ENCODE results near the gene NKTR.

NKTR gene

DNA sequence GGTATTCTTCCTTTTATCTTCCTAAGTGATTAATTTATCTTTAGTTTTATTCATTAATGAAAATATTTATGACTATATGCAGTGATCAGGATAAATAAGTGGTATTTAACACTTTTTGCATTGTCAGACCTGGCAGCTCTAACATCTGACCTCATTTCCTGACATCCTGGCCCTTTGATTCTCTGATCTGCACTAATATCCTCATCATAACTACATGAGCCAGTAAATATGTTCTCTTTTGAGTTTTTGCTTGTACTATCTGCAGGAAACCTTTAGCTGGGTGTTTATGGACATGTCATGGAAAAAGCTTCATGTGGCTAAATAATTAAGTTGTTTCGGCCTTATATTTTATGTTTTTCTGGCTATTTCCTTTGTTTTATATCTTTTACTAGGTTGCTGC, 10.5 kb downstream of the NKTR start:
- no peak for TF ChIP-seq ZNF274 (IDR thresholded peaks at IDR 0.05; ENCODE audit: low read depth, low read length)
- H3K4me3 ChIP-seq (ENCODE audit: low read length), result no peak overlapping the region

DNA sequence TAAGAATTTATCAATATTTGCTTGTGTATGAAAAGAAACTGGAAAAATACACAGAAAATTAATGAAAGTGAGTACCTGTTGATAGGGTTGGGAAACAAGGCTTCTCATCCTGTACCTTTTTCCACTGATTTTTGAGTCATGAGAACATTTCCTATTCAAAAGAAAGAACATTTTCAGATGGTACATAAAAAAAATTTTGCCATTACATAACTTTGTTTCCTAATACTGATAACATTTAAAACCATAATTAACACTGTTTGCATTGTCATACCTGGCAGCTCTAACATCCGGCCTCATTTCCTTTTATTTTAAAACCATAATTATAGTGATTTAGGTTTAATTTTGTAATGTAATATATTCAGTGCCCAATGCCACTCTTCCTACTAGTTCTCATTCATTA, 11.7 kb downstream of the NKTR start:
- H3K4me3 ChIP-seq (ENCODE audit: low read length), result no peak overlapping the region
- TF ChIP-seq ZNF274 (IDR thresholded peaks at IDR 0.05; ENCODE audit: low read depth, low read length), result no peak

DNA sequence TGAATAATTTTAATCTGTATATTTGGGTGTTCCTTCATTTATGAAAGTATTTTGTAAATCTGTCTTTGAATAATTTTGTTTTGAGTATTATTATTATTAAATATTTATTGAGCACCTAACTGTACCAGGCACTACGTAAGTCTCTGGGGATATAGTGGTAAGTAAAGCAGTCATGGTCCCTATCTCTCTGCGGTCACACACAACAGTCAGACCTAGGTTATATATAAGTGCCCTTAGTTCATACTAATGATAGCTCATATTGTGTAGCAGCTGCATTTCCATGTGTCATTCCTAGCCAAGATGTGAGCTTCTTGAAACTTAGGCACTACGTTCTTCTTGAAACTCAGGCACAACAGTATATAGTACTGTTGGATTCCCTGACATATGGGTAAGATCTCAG, 12.4 kb downstream of the NKTR start:
- H3K4me3 ChIP-seq (ENCODE audit: low read length), result no peak overlapping the region
- no peak for TF ChIP-seq ZNF274 (IDR thresholded peaks at IDR 0.05; ENCODE audit: low read depth, low read length)

DNA sequence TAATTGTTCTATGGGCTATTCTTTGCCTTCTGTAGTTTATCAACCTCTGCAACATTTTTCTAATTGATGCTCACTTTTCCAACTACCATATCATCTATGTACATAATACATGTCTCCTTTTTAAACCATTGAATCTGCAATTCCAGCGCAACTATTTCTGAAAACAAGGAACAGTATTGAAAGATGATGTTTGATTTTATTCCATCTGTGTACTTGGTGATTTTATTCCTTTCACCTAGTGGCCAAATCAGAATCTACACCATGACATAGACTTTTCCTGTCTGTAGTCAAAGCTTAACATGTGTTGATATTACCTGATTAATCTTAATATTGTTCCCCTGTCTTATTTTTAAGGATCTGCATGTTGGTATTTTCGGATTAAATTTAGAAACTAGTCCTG, 13.0 kb downstream of the NKTR start:
- H3K4me3 ChIP-seq (ENCODE audit: low read length), result no peak overlapping the region

GRCh38 chr3:42631620-42632019, 31.1 kb downstream of the NKTR start:
- TF ChIP-seq ZNF274 (IDR thresholded peaks at IDR 0.05; ENCODE audit: low read depth, low read length), result no peak
- no peak overlapping the region for H3K4me3 ChIP-seq (ENCODE audit: low read length)

More for the DNA sequence above, 13.0 kb downstream of the NKTR start:
- no peak for TF ChIP-seq ZNF274 (IDR thresholded peaks at IDR 0.05; ENCODE audit: low read depth, low read length)

- H3K4me3 ChIP-seq (ENCODE audit: low read length), result no peak overlapping the region
These were observed 31.7 kb downstream of the NKTR start for GRCh38 chr3:42632146-42632545.

GRCh38 chr3:42633544-42633943, 33.1 kb downstream of the NKTR start:
- H3K4me3 ChIP-seq (ENCODE audit: low read length), result no peak overlapping the region
- TF ChIP-seq ZNF274 (IDR thresholded peaks at IDR 0.05; ENCODE audit: low read depth, low read length), result no peak

More at GRCh38 chr3:42632146-42632545, 31.7 kb downstream of the NKTR start:
- no peak for TF ChIP-seq ZNF274 (IDR thresholded peaks at IDR 0.05; ENCODE audit: low read depth, low read length)

DNA sequence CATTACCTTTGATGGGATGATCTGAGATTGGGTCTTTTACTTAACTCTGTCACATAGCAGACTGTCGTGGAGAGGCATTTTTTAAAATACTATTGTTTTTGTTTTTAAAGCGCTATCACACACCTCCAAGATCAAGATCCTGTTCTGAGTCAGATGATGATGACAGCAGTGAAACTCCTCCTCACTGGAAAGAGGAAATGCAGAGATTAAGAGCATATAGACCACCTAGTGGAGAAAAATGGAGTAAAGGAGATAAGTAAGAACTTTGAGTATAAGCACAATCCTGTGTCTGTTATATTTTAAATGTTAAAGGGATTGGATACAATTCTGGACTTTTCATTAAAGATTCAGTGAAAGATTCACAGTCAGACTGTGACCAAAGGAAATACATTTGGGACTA, 34.6 kb downstream of the NKTR start:
- TF ChIP-seq ZNF274 (IDR thresholded peaks at IDR 0.05; ENCODE audit: low read depth, low read length), result no peak
- no peak overlapping the region for H3K4me3 ChIP-seq (ENCODE audit: low read length)

- no peak overlapping the region for H3K4me3 ChIP-seq (ENCODE audit: low read length)
- no peak for TF ChIP-seq ZNF274 (IDR thresholded peaks at IDR 0.05; ENCODE audit: low read depth, low read length)
These were observed 36.5 kb downstream of the NKTR start for GRCh38 chr3:42637001-42637400.

DNA sequence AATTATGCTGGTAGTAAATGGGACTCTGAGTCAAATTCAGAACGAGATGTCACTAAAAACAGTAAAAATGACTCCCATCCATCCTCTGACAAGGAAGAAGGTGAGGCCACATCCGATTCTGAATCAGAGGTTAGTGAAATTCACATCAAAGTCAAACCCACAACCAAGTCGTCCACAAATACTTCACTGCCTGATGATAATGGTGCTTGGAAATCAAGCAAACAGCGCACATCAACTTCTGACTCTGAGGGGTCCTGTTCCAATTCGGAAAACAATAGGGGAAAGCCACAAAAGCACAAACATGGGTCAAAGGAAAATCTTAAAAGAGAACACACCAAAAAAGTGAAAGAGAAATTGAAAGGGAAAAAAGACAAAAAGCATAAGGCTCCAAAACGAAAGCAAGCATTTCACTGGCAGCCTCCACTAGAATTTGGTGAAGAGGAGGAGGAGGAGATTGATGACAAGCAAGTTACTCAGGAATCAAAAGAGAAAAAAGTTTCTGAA, 37.9 kb downstream of the NKTR start:
- H3K4me3 ChIP-seq (ENCODE audit: low read length), result no peak overlapping the region
- TF ChIP-seq ZNF274 (IDR thresholded peaks at IDR 0.05; ENCODE audit: low read depth, low read length), result no peak

DNA sequence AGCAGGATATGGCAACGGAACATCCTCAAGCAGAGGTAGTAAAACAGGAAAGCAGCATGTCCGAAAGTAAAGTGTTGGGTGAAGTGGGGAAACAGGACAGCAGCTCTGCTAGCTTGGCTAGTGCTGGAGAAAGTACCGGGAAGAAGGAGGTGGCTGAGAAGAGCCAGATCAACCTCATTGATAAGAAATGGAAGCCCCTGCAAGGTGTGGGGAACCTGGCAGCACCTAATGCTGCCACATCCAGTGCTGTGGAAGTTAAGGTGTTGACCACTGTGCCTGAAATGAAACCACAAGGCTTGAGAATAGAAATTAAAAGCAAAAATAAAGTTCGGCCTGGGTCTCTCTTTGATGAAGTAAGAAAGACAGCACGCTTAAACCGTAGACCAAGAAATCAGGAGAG, 38.7 kb downstream of the NKTR start:
- TF ChIP-seq ZNF274 (IDR thresholded peaks at IDR 0.05; ENCODE audit: low read depth, low read length), result no peak
- H3K4me3 ChIP-seq (ENCODE audit: low read length), result no peak overlapping the region

DNA sequence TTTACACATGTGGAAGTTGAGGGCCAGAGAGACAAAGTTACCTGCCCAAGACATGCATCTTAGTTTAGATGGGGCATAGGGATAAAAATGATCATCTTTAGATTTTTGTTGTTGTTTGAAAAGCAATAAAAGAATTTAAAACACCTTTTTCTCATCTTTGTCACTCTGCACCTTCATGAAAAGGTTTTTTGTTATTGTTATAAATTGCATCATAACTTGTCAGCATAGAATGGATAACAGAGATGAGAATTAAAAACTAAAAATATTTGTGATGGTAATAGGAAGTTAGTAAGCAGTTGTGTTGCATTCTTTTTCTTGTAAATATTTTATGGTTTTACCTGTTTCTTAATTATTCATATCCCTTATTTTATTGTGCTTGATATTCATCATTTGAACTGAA, 39.6 kb downstream of the NKTR start:
- TF ChIP-seq ZNF274 (IDR thresholded peaks at IDR 0.05; ENCODE audit: low read depth, low read length), result no peak
- no peak overlapping the region for H3K4me3 ChIP-seq (ENCODE audit: low read length)

DNA sequence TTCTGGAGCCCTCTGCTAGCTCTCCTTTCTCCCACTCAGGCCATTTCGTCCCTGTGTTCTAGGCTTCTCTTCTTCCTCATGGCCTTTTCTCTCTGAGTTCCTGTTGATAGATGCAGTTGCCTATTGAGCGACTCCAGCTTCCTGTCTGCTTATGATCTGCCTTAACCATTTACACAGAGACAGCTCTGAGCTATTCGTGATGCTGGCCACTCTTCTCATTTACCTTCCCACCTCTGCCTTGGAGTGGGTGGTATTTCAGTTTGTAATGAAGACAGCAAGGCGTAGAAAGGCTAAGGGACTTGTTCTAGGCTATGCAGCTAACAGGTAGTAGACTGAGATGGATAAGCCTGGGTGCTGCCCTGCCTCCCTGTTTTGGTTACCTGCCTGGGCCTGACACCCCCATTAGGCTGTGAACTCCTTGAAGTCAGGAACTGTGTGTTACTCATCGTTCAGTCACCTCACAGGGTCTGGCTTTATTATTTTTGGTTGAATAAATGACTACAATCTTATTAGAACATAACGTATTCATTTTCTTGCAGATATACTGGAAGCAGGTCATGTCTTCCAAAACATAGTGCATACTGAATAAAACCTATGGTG, 40.4 kb downstream of the NKTR start:
- no peak for TF ChIP-seq ZNF274 (IDR thresholded peaks at IDR 0.05; ENCODE audit: low read depth, low read length)
- no peak overlapping the region for H3K4me3 ChIP-seq (ENCODE audit: low read length)

GRCh38 chr3:42647821-42648459, 47.5 kb downstream of the NKTR start:
- H3K4me3 ChIP-seq (ENCODE audit: low read length), result no peak overlapping the region
- no peak for TF ChIP-seq ZNF274 (IDR thresholded peaks at IDR 0.05; ENCODE audit: low read depth, low read length)

- no peak overlapping the region for H3K4me3 ChIP-seq (ENCODE audit: low read length)
- no peak for TF ChIP-seq ZNF274 (IDR thresholded peaks at IDR 0.05; ENCODE audit: low read depth, low read length)
These were observed 48.5 kb downstream of the NKTR start for GRCh38 chr3:42649006-42649405.

Data from GM08714 (cell line).